ENCODE measurements around the gene WDPCP. TPM values are rescaled to one million over a fixed set of nuclear protein-coding genes. Genes with fewer than 3 reads are reported as not detected.

WDPCP gene
- total and polyA plus RNA-seq, 2 of the 13 experiments (the other 11 are each of a cell fraction or from before 2014, with no cell fraction given): 2.9 to 5.2 TPM

DNA sequence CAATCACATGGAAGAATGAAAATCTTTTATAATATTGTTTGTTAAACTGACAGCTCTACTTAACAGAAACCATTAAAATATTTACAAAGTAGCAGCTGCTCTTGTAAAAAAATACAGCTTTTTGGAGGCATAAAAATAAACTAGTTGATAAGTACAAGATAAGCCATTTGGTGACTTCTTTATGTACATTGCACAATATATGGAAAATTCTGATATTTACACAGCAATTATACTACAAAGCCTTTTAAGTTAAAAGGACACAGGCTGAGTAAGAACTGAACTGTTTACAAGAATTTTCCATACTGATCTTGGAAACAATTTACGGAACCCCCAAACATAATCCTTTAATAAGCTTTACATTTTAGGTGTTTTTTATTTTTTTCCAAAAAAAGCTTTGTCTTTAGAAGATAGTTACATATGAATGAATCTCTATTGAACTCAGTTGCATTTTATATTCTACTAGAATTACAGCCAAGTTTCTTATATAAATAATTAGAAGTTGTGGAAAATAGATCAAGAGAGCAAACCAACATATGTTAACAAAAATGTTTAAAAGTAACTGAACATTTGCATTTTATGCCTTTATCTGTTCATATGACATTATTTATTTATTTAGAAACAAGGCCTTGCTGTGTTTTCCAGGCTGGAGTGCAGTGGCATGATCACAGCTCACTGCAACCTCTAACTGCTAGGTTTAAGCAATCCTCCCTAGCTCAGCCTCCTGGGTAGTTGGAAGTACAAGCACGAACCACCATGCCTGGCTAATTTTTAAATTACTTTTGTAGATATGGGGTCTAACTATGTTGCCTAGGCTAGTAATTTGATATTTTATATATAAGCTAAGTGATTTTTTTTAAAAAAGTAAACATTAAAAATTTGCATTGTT lies 395.1 kb downstream of the WDPCP start (continued):
- TF ChIP-seq, protein P1, sequence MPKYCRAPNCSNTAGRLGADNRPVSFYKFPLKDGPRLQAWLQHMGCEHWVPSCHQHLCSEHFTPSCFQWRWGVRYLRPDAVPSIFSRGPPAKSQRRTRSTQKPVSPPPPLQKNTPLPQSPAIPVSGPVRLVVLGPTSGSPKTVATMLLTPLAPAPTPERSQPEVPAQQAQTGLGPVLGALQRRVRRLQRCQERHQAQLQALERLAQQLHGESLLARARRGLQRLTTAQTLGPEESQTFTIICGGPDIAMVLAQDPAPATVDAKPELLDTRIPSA (CRISPR knock-in tag; IDR thresholded peaks at IDR 0.05; ENCODE audit: borderline replicate concordance): no peak
- TF ChIP-seq KAT2B (IDR thresholded peaks at IDR 0.05; ENCODE audit: borderline replicate concordance, low read depth, low read length) (no peak), ZNF232 (CRISPR knock-in tag; IDR thresholded peaks at IDR 0.05; ENCODE audit: borderline replicate concordance) (0 out of 2 replicates have a peak, but pooled peaks have one; percentile 26), REST (IDR thresholded peaks at IDR 0.05; ENCODE audit: borderline replicate concordance in 1 of 2, low read depth in 1 of 2, low read length in 2 of 2) (peak in 1 of 2 experiments; percentile 83; a peak in 2 of 4 replicates), ZNF142 (CRISPR knock-in tag; IDR thresholded peaks at IDR 0.05) (no peak), FOXP4 (CRISPR knock-in tag; IDR thresholded peaks at IDR 0.05) (peak; percentile 92), KLF11 (CRISPR knock-in tag; IDR thresholded peaks at IDR 0.05) (peak; percentile 77; the same call in 1 of the 2 replicates), NR2F1 (CRISPR knock-in tag; IDR thresholded peaks at IDR 0.05) (peak; percentile 54 to 71; a peak in 3 of 4 replicates), ISX (CRISPR knock-in tag; conservative IDR thresholded peaks at IDR 0.05) (0 out of 2 replicates have a peak, but pooled peaks have one; percentile 1), ZBTB25 (CRISPR knock-in tag; IDR thresholded peaks at IDR 0.05) (peak; percentile 85), POLR2A (IDR thresholded peaks at IDR 0.05; ENCODE audit: insufficient read depth in 1 of 2, low read depth in 2 of 2, low read length in 2 of 2) (peak; percentile 30 to 60; a peak in 3 of 4 replicates)

Data from HepG2 (cell line).